Endothelial cell of umbilical vein (primary cell): ENCODE data around the gene SHISA6. TPM values are rescaled to one million over a fixed set of nuclear protein-coding genes. Genes with fewer than 3 reads are reported as not detected.

Source experiments
- BruUV-seq: library from RNA; stranded (reverse); fragments of 400-500 nt; replicated peaks from 2 replicates; lab custom pipeline; 2021; lab: Mats Ljungman, UMichigan
- CTCF ChIA-PET: fragments of 300-600, 350-600 bp; sonication (Branson Sonifier 250); formaldehyde crosslinking; loops from one replicate; lab custom pipeline; 2021; ENCODE audit warnings: antibody characterized with exemption, inconsistent platforms; lab: Charles Lee
- POLR2A ChIA-PET: fragments of 300-600, 350-600 bp; sonication (Branson Sonifier 250); formaldehyde crosslinking; loops from one replicate; lab custom pipeline; 2021; ENCODE audit warnings: antibody characterized with exemption, inconsistent platforms; lab: Charles Lee
- DNase-seq: peaks from one replicate; pipeline ENCODE4 v3.0.0-alpha.2; 2011; ENCODE audit warnings: low read depth, low spot score
- FAIRE-seq: peaks from 2 replicates; lab custom pipeline; 2011; peaks lifted over from hg19 to GRCh38; lab: Jason Lieb, UNC
- H2AFZ ChIP-seq: 2 replicates; pipeline ENCODE4 v1.6.0; 2012; ENCODE audit warnings: low read depth, low read length, control low read depth, inconsistent platforms
- H3K27ac ChIP-seq: 2 replicates; pipeline ENCODE4 v1.5.1; 2011; ENCODE audit warnings: low read depth, mild to moderate bottlenecking, control low read depth, low read length, moderate library complexity; ENCODE audit not compliant: insufficient read depth
- H3K27me3 ChIP-seq, 2 experiments: 2 replicates each; pipeline versions ENCODE4 v1.6.0 to v1.6.1; 2011; ENCODE audit warnings: low read length in 2 of 2, mixed read lengths in 1 of 2; ENCODE audit not compliant: control insufficient read depth in 2 of 2, insufficient read depth in 2 of 2
- H3K36me3 ChIP-seq, 2 experiments: 2 replicates in 1 of 2; 3 replicates in 1 of 2; pipeline ENCODE4 v1.5.1; 2011; ENCODE audit warnings: low read length in 2 of 2, mild to moderate bottlenecking in 1 of 2, moderate library complexity in 1 of 2; ENCODE audit not compliant: control insufficient read depth in 2 of 2, insufficient read depth in 2 of 2; ENCODE audit errors: extremely low read depth in 1 of 2
- H3K4me1 ChIP-seq: 3 replicates; pipeline ENCODE4 v1.5.1; 2011; ENCODE audit warnings: mild to moderate bottlenecking, low read length; ENCODE audit not compliant: control insufficient read depth, insufficient read depth; ENCODE audit errors: extremely low read depth
- H3K4me2 ChIP-seq: 2 replicates; pipeline ENCODE4 v1.6.1; 2011; ENCODE audit warnings: low read length, control low read depth, mixed read lengths; ENCODE audit not compliant: insufficient read depth
- H3K4me3 ChIP-seq, 3 experiments: fragments of 200-600 bp in 1 of 3; sonication (generic), shearing (Covaris generic) in 1 of 3; replicated peaks in 1 of 3; 2 replicates each; pipeline ENCODE4 v1.5.1; 2011 to 2016; ENCODE audit warnings: control low read depth in 3 of 3, low read length in 3 of 3, mild to moderate bottlenecking in 2 of 3, inconsistent platforms in 1 of 3, low read depth in 1 of 3, moderate library complexity in 1 of 3; ENCODE audit not compliant: insufficient read depth in 1 of 3
- H3K79me2 ChIP-seq: 2 replicates; pipeline ENCODE4 v1.6.0; 2012; ENCODE audit warnings: low read length, inconsistent platforms; ENCODE audit not compliant: control insufficient read depth, insufficient read depth
- H3K9ac ChIP-seq: replicated peaks from 2 replicates; pipeline ENCODE3; 2011; ENCODE audit warnings: low read length, control low read depth; ENCODE audit not compliant: insufficient read depth; ENCODE audit errors: extremely low read depth
- H3K9me1 ChIP-seq: replicated peaks from 3 replicates; pipeline ENCODE4 v1.6.0; 2011; ENCODE audit warnings: mild to moderate bottlenecking, low read length; ENCODE audit not compliant: control insufficient read depth, insufficient read depth; ENCODE audit errors: extremely low read depth
- H3K9me3 ChIP-seq: replicated peaks from 2 replicates; pipeline ENCODE4 v1.5.1; 2012; ENCODE audit warnings: low read length, inconsistent platforms; ENCODE audit not compliant: control insufficient read depth, insufficient read depth
- H4K20me1 ChIP-seq: replicated peaks from 2 replicates; pipeline ENCODE3; 2011; ENCODE audit warnings: mild to moderate bottlenecking, low read length; ENCODE audit not compliant: control insufficient read depth, insufficient read depth; ENCODE audit errors: extremely low read depth
- EZH2 ChIP-seq: IDR thresholded peaks from 2 replicates; pipeline ENCODE4 v1.6.1; 2012; ENCODE audit warnings: borderline replicate concordance, low read depth, mild to moderate bottlenecking, moderate library complexity, low read length, inconsistent platforms; ENCODE audit not compliant: severe bottlenecking
- FOS ChIP-seq: IDR thresholded peaks from 2 replicates; pipeline ENCODE4 v1.6.1; 2011; ENCODE audit warnings: mild to moderate bottlenecking, low read length, moderate library complexity, borderline replicate concordance; ENCODE audit not compliant: insufficient read depth
- GATA2 ChIP-seq: IDR thresholded peaks from 2 replicates; pipeline ENCODE4 v1.7.0; 2011; ENCODE audit warnings: low read depth, mild to moderate bottlenecking, moderate library complexity, mixed read lengths, low read length; ENCODE audit not compliant: insufficient read length, insufficient read depth
- JUN ChIP-seq: IDR thresholded peaks from 2 replicates; pipeline ENCODE4 v1.6.1; 2011; ENCODE audit warnings: borderline replicate concordance, low read depth; ENCODE audit not compliant: insufficient read length, insufficient read depth
- MYC ChIP-seq: IDR thresholded peaks from one replicate; pipeline ENCODE4 v1.6.1; 2011; ENCODE audit warnings: mild to moderate bottlenecking, low read depth, low read length
- POLR2A ChIP-seq: IDR thresholded peaks from 2 replicates; pipeline ENCODE4 v1.6.1; 2012; ENCODE audit warnings: low read depth, mild to moderate bottlenecking, control low read depth, low read length
- POLR2AphosphoS5 ChIP-seq: IDR thresholded peaks from 2 replicates; pipeline ENCODE4 v1.6.1; 2012; ENCODE audit warnings: low read depth, mild to moderate bottlenecking, control low read depth, low read length, moderate library complexity; ENCODE audit not compliant: insufficient read depth
- dilution Hi-C: fragments of 300-500 bp; cut with MboI; formaldehyde crosslinking; loops from one replicate; pipeline ENCODE4 v1.15.0; 2019; ENCODE audit warnings: low sequenced_read_pairs; ENCODE audit not compliant: extremely low pct_ligation_motif_present
- intact Hi-C: fragments of 100-400 bp; cut with micrococcal nuclease; formaldehyde crosslinking; loops from one replicate; pipeline ENCODE4 v1.10.0; 2022
- polyA plus RNA-seq, 4 experiments: library from polyadenylated mRNA; depleted of rRNA in 3 of 4; stranded (reverse) in 3 of 4; unstranded in 1 of 4; fragments of >200 nt; gene quantifications; 2 replicates each; pipeline versions ENCODE4 v1.2.1 to v1.2.3, GENCODE V29; 2011 to 2012; ENCODE audit warnings: missing spikeins in 1 of 4
- total RNA-seq: library from RNA; stranded (reverse); gene quantifications from 2 replicates; pipeline ENCODE4 v1.2.3, GENCODE V29; 2021
- TF ChIP-seq, protein P1 (sequence below), 2 donors: IDR thresholded peaks; 1 replicate in 1 of 2; 2 replicates in 1 of 2; pipeline ENCODE4 v1.5.1; 2011; ENCODE audit warnings: low read length in 2 of 2, mild to moderate bottlenecking in 2 of 2, moderate library complexity in 2 of 2, control low read depth in 1 of 2, inconsistent platforms in 1 of 2, low read depth in 1 of 2; ENCODE audit not compliant: insufficient read depth in 1 of 2; ENCODE audit errors: extremely low read depth in 1 of 2
- TF ChIP-seq, protein P2 (sequence below): IDR thresholded peaks from 2 replicates; pipeline ENCODE4 v1.6.1; 2011; ENCODE audit not compliant: insufficient read depth, insufficient read length

SHISA6 gene
- total and polyA plus RNA-seq, 2 donors (not counting 3 experiments of a cell fraction or from before 2014, with no cell fraction given): not detected

DNA sequence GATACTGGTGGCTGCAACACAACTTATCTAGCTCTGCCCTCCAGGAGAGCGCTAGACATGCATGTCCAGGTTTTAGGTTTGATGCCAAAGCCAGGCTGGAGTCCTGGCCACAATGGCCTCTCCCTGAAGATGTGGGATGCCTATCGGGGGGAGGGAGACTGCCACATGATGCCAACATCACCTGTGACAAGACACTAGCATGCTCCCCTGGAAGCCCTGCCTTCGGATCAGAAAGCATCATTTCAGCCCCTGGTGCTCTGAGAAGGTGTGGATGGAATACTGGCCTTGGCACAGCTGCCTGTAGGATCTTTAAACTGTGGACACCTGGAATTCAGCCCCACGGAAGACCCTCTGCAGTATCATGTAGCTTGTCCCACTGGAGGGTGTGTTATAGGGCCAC, 93.5 kb downstream of the SHISA6 start:
- H3K79me2 ChIP-seq: no peaks in the 10 kb centered on the region
- H3K27ac ChIP-seq: no peak overlapping the region
- no peaks in the 10 kb centered on the region for H3K27me3 ChIP-seq
- H3K9me1 ChIP-seq: no peaks in the 10 kb centered on the region
- TF ChIP-seq EZH2: no peak
- TF ChIP-seq, protein P1, sequence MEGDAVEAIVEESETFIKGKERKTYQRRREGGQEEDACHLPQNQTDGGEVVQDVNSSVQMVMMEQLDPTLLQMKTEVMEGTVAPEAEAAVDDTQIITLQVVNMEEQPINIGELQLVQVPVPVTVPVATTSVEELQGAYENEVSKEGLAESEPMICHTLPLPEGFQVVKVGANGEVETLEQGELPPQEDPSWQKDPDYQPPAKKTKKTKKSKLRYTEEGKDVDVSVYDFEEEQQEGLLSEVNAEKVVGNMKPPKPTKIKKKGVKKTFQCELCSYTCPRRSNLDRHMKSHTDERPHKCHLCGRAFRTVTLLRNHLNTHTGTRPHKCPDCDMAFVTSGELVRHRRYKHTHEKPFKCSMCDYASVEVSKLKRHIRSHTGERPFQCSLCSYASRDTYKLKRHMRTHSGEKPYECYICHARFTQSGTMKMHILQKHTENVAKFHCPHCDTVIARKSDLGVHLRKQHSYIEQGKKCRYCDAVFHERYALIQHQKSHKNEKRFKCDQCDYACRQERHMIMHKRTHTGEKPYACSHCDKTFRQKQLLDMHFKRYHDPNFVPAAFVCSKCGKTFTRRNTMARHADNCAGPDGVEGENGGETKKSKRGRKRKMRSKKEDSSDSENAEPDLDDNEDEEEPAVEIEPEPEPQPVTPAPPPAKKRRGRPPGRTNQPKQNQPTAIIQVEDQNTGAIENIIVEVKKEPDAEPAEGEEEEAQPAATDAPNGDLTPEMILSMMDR (IDR thresholded peaks at IDR 0.05; ENCODE audit: extremely low read depth in 1 of 2, insufficient read depth in 1 of 2, low read depth in 1 of 2, low read length in 2 of 2): no peak
- no peak for TF ChIP-seq POLR2A
- TF ChIP-seq, protein P2, sequence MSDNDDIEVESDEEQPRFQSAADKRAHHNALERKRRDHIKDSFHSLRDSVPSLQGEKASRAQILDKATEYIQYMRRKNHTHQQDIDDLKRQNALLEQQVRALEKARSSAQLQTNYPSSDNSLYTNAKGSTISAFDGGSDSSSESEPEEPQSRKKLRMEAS: no peak
- no peak for TF ChIP-seq FOS
- TF ChIP-seq GATA2: no peak
- no peak for TF ChIP-seq POLR2AphosphoS5
- no peak for TF ChIP-seq MYC
- no peak for TF ChIP-seq JUN
- intact Hi-C loops: no loop called here
- H3K4me3 ChIP-seq: no peak overlapping the region
- no peaks in the 10 kb centered on the region for H4K20me1 ChIP-seq
- H3K4me2 ChIP-seq: no peak overlapping the region
- H3K9me3 ChIP-seq: peaks cover 2% of the 10 kb centered on the region
- H3K4me1 ChIP-seq: no peaks in the 10 kb centered on the region
- BruUV-seq: no TSS peak
- dilution Hi-C loops: no loop called here
- no peaks in the 10 kb centered on the region for H3K36me3 ChIP-seq
- POLR2A ChIA-PET: no interaction called here
- no peak for DNase-seq
- no peak overlapping the region for H2AFZ ChIP-seq
- H3K9ac ChIP-seq: no peak overlapping the region
- no peak for FAIRE-seq
- CTCF ChIA-PET: no interaction called here
